GM12801 (cell line): Measurements from ENCODE around the gene MOV10L1.

ENCODE experiments used
- CTCF ChIP-seq: IDR thresholded peaks from one replicate; pipeline ENCODE4 v1.5.1; 2011; ENCODE audit warnings: control low read depth; ENCODE audit not compliant: insufficient read length; ENCODE audit errors: extremely low read depth

Gene MOV10L1

GRCh38 chr22:50186761-50187523 is 97.1 kb downstream of the MOV10L1 start:
- no peak for TF ChIP-seq CTCF

- no peak for TF ChIP-seq CTCF
Observed at GRCh38 chr22:50188356-50188755, 98.5 kb downstream of the MOV10L1 start.

GRCh38 chr22:50189184-50189848 is 99.5 kb downstream of the MOV10L1 start:
- TF ChIP-seq CTCF: no peak

GRCh38 chr22:50189849-50190181 is 100.0 kb downstream of the MOV10L1 start:
- no peak for TF ChIP-seq CTCF

GRCh38 chr22:50190182-50190940 is 100.6 kb downstream of the MOV10L1 start:
- no peak for TF ChIP-seq CTCF

GRCh38 chr22:50190941-50191741 is 101.3 kb downstream of the MOV10L1 start:
- no peak for TF ChIP-seq CTCF
